ENCODE measurements around the gene TROAP.

GRCh38 chr12:49349266-49349665, 26.2 kb downstream of the TROAP start:
- TF ChIP-seq EWSR1 (IDR thresholded peaks at IDR 0.05; ENCODE audit: borderline replicate concordance, low read depth, partially characterized antibody): no peak
- TF ChIP-seq MTF1 (CRISPR knock-in tag; IDR thresholded peaks at IDR 0.05; ENCODE audit: borderline replicate concordance): no peak
- TF ChIP-seq TARDBP (IDR thresholded peaks at IDR 0.05): no peak
- TF ChIP-seq, protein P1, sequence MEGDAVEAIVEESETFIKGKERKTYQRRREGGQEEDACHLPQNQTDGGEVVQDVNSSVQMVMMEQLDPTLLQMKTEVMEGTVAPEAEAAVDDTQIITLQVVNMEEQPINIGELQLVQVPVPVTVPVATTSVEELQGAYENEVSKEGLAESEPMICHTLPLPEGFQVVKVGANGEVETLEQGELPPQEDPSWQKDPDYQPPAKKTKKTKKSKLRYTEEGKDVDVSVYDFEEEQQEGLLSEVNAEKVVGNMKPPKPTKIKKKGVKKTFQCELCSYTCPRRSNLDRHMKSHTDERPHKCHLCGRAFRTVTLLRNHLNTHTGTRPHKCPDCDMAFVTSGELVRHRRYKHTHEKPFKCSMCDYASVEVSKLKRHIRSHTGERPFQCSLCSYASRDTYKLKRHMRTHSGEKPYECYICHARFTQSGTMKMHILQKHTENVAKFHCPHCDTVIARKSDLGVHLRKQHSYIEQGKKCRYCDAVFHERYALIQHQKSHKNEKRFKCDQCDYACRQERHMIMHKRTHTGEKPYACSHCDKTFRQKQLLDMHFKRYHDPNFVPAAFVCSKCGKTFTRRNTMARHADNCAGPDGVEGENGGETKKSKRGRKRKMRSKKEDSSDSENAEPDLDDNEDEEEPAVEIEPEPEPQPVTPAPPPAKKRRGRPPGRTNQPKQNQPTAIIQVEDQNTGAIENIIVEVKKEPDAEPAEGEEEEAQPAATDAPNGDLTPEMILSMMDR (IDR thresholded peaks at IDR 0.05 in 2 of 3, conservative IDR thresholded peaks at IDR 0.05 in 1 of 3; ENCODE audit: insufficient read depth in 2 of 3, low read depth in 1 of 3, low read length in 3 of 3): no peak
- TF ChIP-seq ZNF592 (IDR thresholded peaks at IDR 0.05): no peak
- TF ChIP-seq ETV5 (CRISPR knock-in tag; IDR thresholded peaks at IDR 0.05; ENCODE audit: low read depth): no peak
- no peak for TF ChIP-seq EP300 (IDR thresholded peaks at IDR 0.05; ENCODE audit: low read length)
- no peak for TF ChIP-seq CEBPB (tag; IDR thresholded peaks at IDR 0.05)
- no peak for TF ChIP-seq MLX (CRISPR knock-in tag; conservative IDR thresholded peaks at IDR 0.05)

Measured in K562 (cell line).